Right cardiac atrium (tissue), 5 donors: ENCODE data around the gene RHOA. TPM values are rescaled to one million over a fixed set of nuclear protein-coding genes. Genes with fewer than 3 reads are reported as not detected.
A peak's percentile ranks its signal among the peaks of the same experiment; 100 is the strongest.

Source experiments
- ATAC-seq, 2 donors: fragments of 200-7000 bp; cut with Tn5 transposase; one replicate each; pipeline versions ENCODE4 v1.8.0 to v1.9.1; 2020; ENCODE audit warnings: moderate library complexity in 2 of 2, mild to moderate bottlenecking in 1 of 2
- DNase-seq, 3 donors: peaks; one replicate each; pipeline ENCODE4 v3.0.0-alpha.2; 2020
- H3K27ac ChIP-seq: one replicate; pipeline ENCODE4 v1.5.1; 2013; ENCODE audit warnings: mild to moderate bottlenecking, low read length, control low read depth, moderate library complexity
- H3K27me3 ChIP-seq: one replicate; pipeline ENCODE4 v1.6.1; 2013; ENCODE audit not compliant: control insufficient read depth, insufficient read depth
- H3K4me1 ChIP-seq: one replicate; pipeline ENCODE4 v1.6.1; 2013; ENCODE audit warnings: low read length; ENCODE audit not compliant: control insufficient read depth, insufficient read depth
- H3K4me3 ChIP-seq: one replicate; pipeline ENCODE4 v1.5.1; 2013; ENCODE audit warnings: low read length, control low read depth
- H3K9me3 ChIP-seq: one replicate; pipeline ENCODE4 v1.6.1; 2013; ENCODE audit warnings: low read length; ENCODE audit not compliant: control insufficient read depth
- WGBS: extraction: QIAGEN DNeasy Blood & Tissue Kit; methylation state at CpG from one replicate; pipeline ENCODE4 v1.1.7; 2013; 5-methylcytosine and 5-hydroxymethylcytosine counted together
- intact Hi-C, 4 donors: fragments of 100-400 bp; cut with DNase I; formaldehyde crosslinking; loops; one replicate each; pipeline versions ENCODE4 v1.11.0 to v1.14.0; 2022 to 2023
- polyA plus RNA-seq: library from polyadenylated mRNA; stranded (reverse); fragments of 200-250 nt; gene quantifications from one replicate; pipeline ENCODE4 v1.2.3, GENCODE V29; 2013
- total RNA-seq, 4 donors: library from RNA; stranded (reverse); fragmentation: NEBNext Ultra II Directional; extraction: Animal tissue kit (Norgen Biotek cat#: 25700); gene quantifications; one replicate each; pipeline ENCODE4 v1.2.1, GENCODE V29; 2021
- donor health status: healthy with polysubstance abuse.
- donor health status: DM: no; HTN: yes; CAD: no.
- donor health status: DM: no; HTN: no; CAD: no.
- donor health status: DM: no; HTN: yes; CAD: no; lungs with severe emphysema.
- donor health status: DM: yes; HTN: yes; CAD: no.

Gene RHOA
- total and polyA plus RNA-seq, 5 donors = 142 to 310 (median 263) TPM

GRCh38 chr3:49428752-49429080 lies 16.9 kb upstream of the RHOA start:
- no peaks in the 10 kb centered on the region for H3K9me3 ChIP-seq
- peak overlapping the region; percentile 87 for H3K27ac ChIP-seq
- intact Hi-C loops = no loop called here
- 4% methylated on average over 9 of the region's 9 CpGs for WGBS
- ATAC-seq (peak; percentile 1 to 3), DNase-seq (no peak)
- peak overlapping the region; percentile 57 for H3K4me3 ChIP-seq
- H3K27me3 ChIP-seq = no peaks in the 10 kb centered on the region
- H3K4me1 ChIP-seq = no peaks in the 10 kb centered on the region

DNA sequence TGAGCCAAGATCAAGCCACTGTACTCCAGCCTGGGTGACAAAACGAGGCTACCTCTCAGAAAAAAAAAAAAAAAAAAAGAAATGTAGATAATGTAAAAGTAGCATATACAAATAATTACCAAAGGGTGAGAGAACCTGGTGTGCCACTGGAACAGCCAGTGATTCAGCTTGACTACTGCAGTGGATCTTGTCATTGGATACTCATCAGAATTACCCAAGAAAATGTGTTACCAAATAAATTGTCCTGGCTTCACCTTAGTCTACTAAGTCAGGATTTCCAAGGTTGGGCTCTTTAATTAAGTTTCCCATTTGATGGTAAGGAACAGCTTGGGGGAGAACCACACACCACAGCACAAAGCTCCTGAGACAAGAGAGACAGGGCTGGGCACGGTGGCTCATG lies 15.8 kb upstream of the RHOA start:
- no peaks in the 10 kb centered on the region for H3K4me1 ChIP-seq
- intact Hi-C loops = no loop called here
- no peak for ATAC-seq
- no peak overlapping the region for H3K4me3 ChIP-seq
- H3K9me3 ChIP-seq = no peaks in the 10 kb centered on the region
- WGBS = 95% methylated on average over 2 of the region's 2 CpGs
- H3K27ac ChIP-seq = no peak overlapping the region
- DNase-seq = no peak
- no peaks in the 10 kb centered on the region for H3K27me3 ChIP-seq

DNA sequence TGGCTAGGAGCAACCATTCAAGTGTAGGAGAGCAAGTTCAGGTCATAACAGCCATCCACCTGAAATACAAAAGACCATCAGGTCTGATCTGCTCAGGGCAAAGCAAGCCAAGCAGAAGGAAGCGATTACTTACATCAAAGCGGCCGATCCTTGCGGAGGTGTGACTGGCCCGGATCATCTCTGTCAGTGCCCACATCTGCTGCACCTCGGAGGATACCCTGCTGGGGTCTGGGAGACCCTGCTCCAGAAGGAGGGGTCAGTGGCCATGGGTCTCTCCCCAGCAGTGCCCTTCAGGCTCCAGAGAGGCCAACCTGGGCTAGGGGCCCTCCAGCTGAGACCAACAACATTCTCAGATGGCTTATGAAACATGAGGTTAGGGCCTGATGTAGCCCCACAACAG lies 13.0 kb upstream of the RHOA start:
- Histone ChIP-seq H3K4me3 (no peak overlapping the region), H3K9me3 (no peaks in the 10 kb centered on the region), H3K27ac (no peak overlapping the region), H3K27me3 (no peaks in the 10 kb centered on the region), H3K4me1 (no peaks in the 10 kb centered on the region)
- WGBS = 92% methylated on average over 6 of the region's 6 CpGs
- ATAC-seq = no peak
- DNase-seq = no peak
- intact Hi-C loops = no loop called here

DNA sequence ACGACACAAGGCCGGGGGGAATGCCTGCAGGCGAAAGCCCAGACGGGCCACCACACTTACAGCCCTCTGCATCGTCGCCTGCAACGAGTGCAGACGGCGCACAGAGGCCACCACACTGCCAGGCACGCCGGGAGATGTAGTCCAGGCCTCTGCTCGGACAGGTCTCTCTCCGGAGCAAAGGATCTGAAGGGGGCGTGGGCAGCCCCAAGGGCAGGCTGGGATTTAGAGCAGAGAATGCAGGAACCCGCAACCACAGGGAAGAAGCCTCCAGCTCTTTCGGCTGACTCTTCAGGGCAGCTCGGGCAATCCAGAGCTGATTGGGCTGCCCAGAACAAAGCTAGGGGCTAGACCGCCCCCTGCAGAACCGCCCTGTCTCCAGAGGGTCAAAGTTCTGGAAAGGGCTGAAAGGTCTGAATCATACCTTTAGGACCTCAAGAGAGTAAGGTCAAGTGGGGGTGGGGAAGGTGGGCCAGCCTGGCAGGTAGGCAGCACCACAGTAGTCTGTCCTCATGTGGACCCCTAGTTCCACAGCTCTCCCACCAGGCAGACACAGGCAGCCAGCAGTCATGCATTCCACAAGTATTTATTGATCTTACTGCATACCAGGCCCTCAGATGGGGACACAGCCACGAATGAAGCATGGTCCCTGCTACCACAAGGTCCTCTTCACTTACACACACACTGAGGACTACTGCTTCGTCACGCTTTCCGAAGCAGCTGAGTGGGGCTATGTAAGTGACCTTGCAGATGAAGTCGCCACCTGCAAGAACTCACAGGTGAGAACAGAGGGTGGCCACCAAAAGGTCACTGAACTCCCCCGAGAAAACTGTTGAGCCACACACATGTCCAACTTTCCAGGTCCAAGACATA lies 10.8 kb upstream of the RHOA start, which contains the start of gene AMT:
Gene AMT, minus strand, starts transcription at position 95 of the 870 bp plus-strand sequence. Its CDS starts 23 bp downstream, at position 72.
- ATAC-seq = peak; percentile 72 to 82
- 40% methylated on average over 25 of the region's 25 CpGs for WGBS

GRCh38 chr3:49421890-49422378 lies 10.2 kb upstream of the RHOA start:
- H3K4me3 ChIP-seq = peak overlapping the region; percentile 26
- DNase-seq (peak in 1 of 3 donors; percentile 58), ATAC-seq (peak; percentile 4 to 30)
- intact Hi-C loops = no loop called here
- no peaks in the 10 kb centered on the region for H3K27me3 ChIP-seq
- H3K9me3 ChIP-seq = no peaks in the 10 kb centered on the region
- H3K27ac ChIP-seq = peak overlapping the region; percentile 34
- no peaks in the 10 kb centered on the region for H3K4me1 ChIP-seq
- 40% methylated on average over 14 of the region's 14 CpGs for WGBS

More for the DNA sequence above, 10.8 kb upstream of the RHOA start, which contains the start of gene AMT:
- peak within 1 kb of the TSS; percentile 34 for H3K27ac ChIP-seq
- peak; percentile 51 to 87 (median 84) for DNase-seq
- H3K9me3 ChIP-seq = no peaks in the 10 kb centered on the region
- H3K27me3 ChIP-seq = no peaks in the 10 kb centered on the region
- no peaks in the 10 kb centered on the region for H3K4me1 ChIP-seq
- intact Hi-C loops = no loop called here
- peak within 1 kb of the TSS; percentile 26 for H3K4me3 ChIP-seq

- ATAC-seq (no peak), DNase-seq (peak in 2 of 3 donors; percentile 42 to 54)
- 79% methylated on average over 13 of the region's 13 CpGs for WGBS
- no peaks in the 10 kb centered on the region for H3K9me3 ChIP-seq
- intact Hi-C loops = no loop called here
- H3K4me3 ChIP-seq = no peak overlapping the region
- no peak overlapping the region for H3K27ac ChIP-seq
- peaks cover 13% of the 10 kb centered on the region for H3K4me1 ChIP-seq
- H3K27me3 ChIP-seq = no peaks in the 10 kb centered on the region
Observed at GRCh38 chr3:49417516-49418120, 5.8 kb upstream of the RHOA start.

DNA sequence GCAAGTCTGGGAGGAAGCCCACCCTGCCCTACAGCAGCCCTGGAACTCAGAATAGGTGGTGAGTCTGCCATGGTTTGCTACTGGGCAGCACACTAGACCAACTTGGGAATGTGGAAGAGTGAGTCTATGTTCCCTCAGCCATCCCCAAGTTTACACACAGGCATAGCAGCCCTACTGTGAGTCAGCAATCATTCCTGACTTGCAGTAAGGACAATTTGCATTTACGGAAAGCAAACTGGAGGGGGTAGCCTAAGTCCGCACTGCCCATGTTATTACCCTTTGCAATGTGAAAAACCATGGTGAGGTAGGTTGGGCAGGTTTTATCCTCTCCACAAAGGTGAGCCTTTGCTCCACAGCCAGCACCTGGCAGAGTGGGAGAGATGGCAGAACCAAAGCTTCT lies 5.1 kb upstream of the RHOA start:
- ATAC-seq (no peak), DNase-seq (peak in 1 of 3 donors; percentile 3)
- H3K27me3 ChIP-seq = no peaks in the 10 kb centered on the region
- H3K4me3 ChIP-seq = no peak overlapping the region
- H3K4me1 ChIP-seq = peaks cover 13% of the 10 kb centered on the region
- H3K27ac ChIP-seq = no peak overlapping the region
- intact Hi-C loops = no loop called here
- H3K9me3 ChIP-seq = no peaks in the 10 kb centered on the region
- WGBS = 93% methylated on average over 2 of the region's 2 CpGs

- peaks cover 13% of the 10 kb centered on the region for H3K4me1 ChIP-seq
- no peaks in the 10 kb centered on the region for H3K9me3 ChIP-seq
- no peak overlapping the region for H3K4me3 ChIP-seq
- no peak for ATAC-seq
- intact Hi-C loops = no loop called here
- peak overlapping the region; percentile 40 for H3K27ac ChIP-seq
- no peaks in the 10 kb centered on the region for H3K27me3 ChIP-seq
- peak in 2 of 3 donors; percentile 31 to 49 for DNase-seq
- WGBS = 43% methylated on average over 4 of the region's 4 CpGs
Observed at GRCh38 chr3:49415931-49416601, 4.3 kb upstream of the RHOA start.

DNA sequence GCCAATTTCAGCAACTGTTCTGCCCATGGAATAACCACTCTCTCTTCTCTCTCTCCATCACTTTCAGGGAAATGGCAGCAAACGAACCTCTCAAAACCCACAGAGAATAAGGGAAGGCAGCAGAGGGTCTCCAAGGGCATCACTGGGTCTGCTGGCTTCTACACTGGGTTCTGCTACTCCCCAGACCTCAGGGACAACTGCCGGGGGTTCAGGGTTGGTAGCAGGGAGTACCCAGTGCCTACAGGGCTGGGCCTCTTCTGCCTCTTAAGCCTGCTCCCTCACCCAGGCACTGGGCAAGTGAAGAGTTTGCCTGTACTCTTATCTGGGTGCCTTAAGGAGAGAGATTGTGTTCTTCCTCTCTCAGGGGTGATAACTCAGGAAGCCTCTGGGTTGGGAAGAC lies 3.0 kb upstream of the RHOA start:
- peaks cover 16% of the 10 kb centered on the region for H3K4me1 ChIP-seq
- H3K4me3 ChIP-seq = no peak overlapping the region
- WGBS = 89% methylated on average over 2 of the region's 2 CpGs
- H3K27me3 ChIP-seq = no peaks in the 10 kb centered on the region
- no peak for ATAC-seq
- intact Hi-C loops = loop anchor here in 1 of 4 donors (5.0 kb wide), 1 partner anchor 57 kb away; the partner anchor contains the start of gene GPX1
- DNase-seq = peak in 2 of 3 donors; percentile 7 to 16
- no peaks in the 10 kb centered on the region for H3K9me3 ChIP-seq
- H3K27ac ChIP-seq = no peak overlapping the region

- WGBS = 71% methylated on average over 6 of the region's 6 CpGs
- intact Hi-C loops = loop anchor here in 1 of 4 donors (5.0 kb wide), 1 partner anchor 56 kb away; the partner anchor contains the start of gene GPX1
- Histone ChIP-seq H3K27me3 (no peaks in the 10 kb centered on the region), H3K27ac (peak overlapping the region; percentile 75), H3K9me3 (no peaks in the 10 kb centered on the region), H3K4me1 (peaks cover 19% of the 10 kb centered on the region), H3K4me3 (no peak overlapping the region)
- peak in 2 of 3 donors; percentile 19 to 20 for DNase-seq
- ATAC-seq = no peak
Observed at GRCh38 chr3:49413338-49413734, 1.6 kb upstream of the RHOA start.
